Activated T-cell treated with anti-CD3 and anti-CD28 coated beads, Interleukin-2, amount 50 U/mL, for 24 hours (primary cell): ENCODE measurements around the gene ENPP5.

ENCODE experiments used
- DNase-seq: peaks from one replicate; pipeline ENCODE4 v3.0.0-alpha.2; 2020
- H3K27ac Mint-ChIP-seq: 2 replicates; pipeline ENCODE4 v1.8.0; 2020; ENCODE audit warnings: mild to moderate bottlenecking, mixed read lengths
- H3K27me3 Mint-ChIP-seq: 2 replicates; pipeline ENCODE4 v1.8.0; 2020; ENCODE audit warnings: mixed read lengths
- H3K36me3 Mint-ChIP-seq: 2 replicates; pipeline ENCODE4 v1.8.0; 2020; ENCODE audit warnings: low read depth, mixed read lengths
- H3K4me1 Mint-ChIP-seq: 2 replicates; pipeline ENCODE4 v1.8.0; 2020; ENCODE audit warnings: low read depth, mixed read lengths
- H3K4me3 Mint-ChIP-seq: 2 replicates; pipeline ENCODE4 v1.8.0; 2020; ENCODE audit warnings: mild to moderate bottlenecking, moderate library complexity, mixed read lengths
- H3K9me3 Mint-ChIP-seq: 2 replicates; pipeline ENCODE4 v1.8.0; 2020; ENCODE audit warnings: mixed read lengths

ENPP5 gene

GRCh38 chr6:46113370-46113769, 57.4 kb downstream of the ENPP5 start:
- no peak overlapping the region for H3K27ac Mint-ChIP-seq
- no peak overlapping the region for H3K4me3 Mint-ChIP-seq
- H3K36me3 Mint-ChIP-seq = peaks cover 35% of the 10 kb centered on the region
- H3K27me3 Mint-ChIP-seq = no peaks in the 10 kb centered on the region
- peaks cover 4% of the 10 kb centered on the region for H3K4me1 Mint-ChIP-seq
- DNase-seq = no peak
- H3K9me3 Mint-ChIP-seq = peaks cover 19% of the 10 kb centered on the region
